Vagina (tissue), 2 donors: ENCODE data around the gene PPARA. TPM values are rescaled to one million over a fixed set of nuclear protein-coding genes. Genes with fewer than 3 reads are reported as not detected.
A peak's percentile ranks its signal among the peaks of the same experiment; 100 is the strongest.

Source experiments
- DNase-seq, 2 donors: peaks; one replicate each; pipeline ENCODE4 v3.0.0-alpha.2; 2017; ENCODE audit errors: extremely low spot score in 2 of 2
- H3K27ac ChIP-seq: fragments of 200-600 bp; sonication (generic); one replicate; pipeline ENCODE4 v1.5.1; 2019
- H3K27me3 ChIP-seq: fragments of 200-600 bp; sonication (generic); one replicate; pipeline ENCODE4 v1.5.1; 2019
- H3K36me3 ChIP-seq, 2 donors: fragments of 200-600 bp; sonication (generic); one replicate each; pipeline ENCODE4 v1.5.1; 2017 to 2019
- H3K4me1 ChIP-seq: fragments of 200-600 bp; sonication (generic); one replicate; pipeline ENCODE4 v1.5.1; 2019
- H3K4me3 ChIP-seq, 2 donors: fragments of 200-600 bp; sonication (generic); 1 replicate in 1 of 2; 2 replicates in 1 of 2; pipeline ENCODE4 v1.5.1; 2016 to 2019
- H3K9me3 ChIP-seq: fragments of 200-600 bp; sonication (generic); one replicate; pipeline ENCODE4 v1.5.1; 2019
- CTCF ChIP-seq, 3 experiments: fragments of 450-650 bp in 2 of 3; fragments of 200-600 bp in 1 of 3; sonication (generic) in 1 of 3; IDR thresholded peaks; one replicate each; pipeline ENCODE4 v1.5.1; 2017 to 2019; ENCODE audit warnings: antibody characterized with exemption in 3 of 3, mild to moderate bottlenecking in 2 of 3, moderate library complexity in 2 of 3
- POLR2A ChIP-seq, 2 donors: fragments of 450-650 bp; IDR thresholded peaks; one replicate each; pipeline ENCODE4 v1.6.1; 2017; ENCODE audit warnings: antibody characterized with exemption in 2 of 2, mild to moderate bottlenecking in 2 of 2, moderate library complexity in 2 of 2
- POLR2AphosphoS5 ChIP-seq, 2 donors: sonication (generic); formaldehyde crosslinking; IDR thresholded peaks; one replicate each; pipeline ENCODE4 v1.9.0; 2017; ENCODE audit warnings: antibody characterized with exemption in 2 of 2, mild to moderate bottlenecking in 2 of 2, low read depth in 1 of 2; ENCODE audit not compliant: insufficient read depth in 1 of 2
- intact Hi-C: fragments of 100-400 bp; cut with DNase I; formaldehyde crosslinking; loops from one replicate; pipeline ENCODE4 v1.15.1; 2023
- total RNA-seq: library from RNA; depleted of rRNA; stranded (reverse); fragments of >200 nt; gene quantifications from one replicate; pipeline ENCODE4 v1.2.3, GENCODE V29; 2016

The PPARA gene
- total RNA-seq, 1 donor from 2014 or later: 13.5 TPM

GRCh38 chr22:46107089-46107664 lies 43.1 kb upstream of the PPARA start:
- Histone ChIP-seq H3K36me3 (peaks cover 0 to 35% of the 10 kb centered on the region in 2 donors), H3K4me3 (peak overlapping the region in 1 of 2 donors; percentile 1), H3K4me1 (peaks cover 98% of the 10 kb centered on the region), H3K9me3 (no peaks in the 10 kb centered on the region), H3K27ac (peak overlapping the region; percentile 80), H3K27me3 (no peaks in the 10 kb centered on the region)
- intact Hi-C loops: no loop called here
- TF ChIP-seq CTCF (IDR thresholded peaks at IDR 0.05): no peak
- peak in 1 of 2 donors; percentile 4 for TF ChIP-seq POLR2AphosphoS5 (IDR thresholded peaks at IDR 0.05; ENCODE audit: insufficient read depth in 1 of 2, low read depth in 1 of 2)
- no peak for TF ChIP-seq POLR2A (IDR thresholded peaks at IDR 0.05)
- no peak for DNase-seq

GRCh38 chr22:46107753-46108563 lies 42.4 kb upstream of the PPARA start:
- H3K4me1 ChIP-seq: peaks cover 98% of the 10 kb centered on the region
- H3K27me3 ChIP-seq: no peaks in the 10 kb centered on the region
- TF ChIP-seq POLR2AphosphoS5 (IDR thresholded peaks at IDR 0.05; ENCODE audit: insufficient read depth in 1 of 2, low read depth in 1 of 2) (peak in 1 of 2 donors; percentile 3), CTCF (IDR thresholded peaks at IDR 0.05) (no peak)
- no peak overlapping the region for H3K4me3 ChIP-seq
- H3K27ac ChIP-seq: peak overlapping the region; percentile 80
- intact Hi-C loops: no loop called here
- no peak for DNase-seq
- no peaks in the 10 kb centered on the region for H3K9me3 ChIP-seq
- peaks cover 0 to 35% of the 10 kb centered on the region in 2 donors for H3K36me3 ChIP-seq

- intact Hi-C loops: no loop called here
- H3K9me3 ChIP-seq: no peaks in the 10 kb centered on the region
- H3K4me1 ChIP-seq: peaks cover 98% of the 10 kb centered on the region
- H3K27ac ChIP-seq: peak overlapping the region; percentile 80
- H3K4me3 ChIP-seq: no peak overlapping the region
- no peak for TF ChIP-seq CTCF (IDR thresholded peaks at IDR 0.05)
- TF ChIP-seq POLR2A (IDR thresholded peaks at IDR 0.05): no peak
- TF ChIP-seq POLR2AphosphoS5 (IDR thresholded peaks at IDR 0.05; ENCODE audit: insufficient read depth in 1 of 2, low read depth in 1 of 2): peak in 1 of 2 donors; percentile 31
- DNase-seq: no peak
- H3K27me3 ChIP-seq: no peaks in the 10 kb centered on the region
- peaks cover 0 to 30% of the 10 kb centered on the region in 2 donors for H3K36me3 ChIP-seq
Observed at GRCh38 chr22:46108564-46109473, 41.5 kb upstream of the PPARA start.

- TF ChIP-seq CTCF (IDR thresholded peaks at IDR 0.05) (no peak), POLR2AphosphoS5 (IDR thresholded peaks at IDR 0.05; ENCODE audit: insufficient read depth in 1 of 2, low read depth in 1 of 2) (no peak), POLR2A (IDR thresholded peaks at IDR 0.05) (no peak)
- no peak for DNase-seq
- intact Hi-C loops: loop anchor here (5.0 kb wide), 1 partner anchor 37 kb away; no protein-coding TSS in a partner anchor
Observed at GRCh38 chr22:46109474-46110003, 40.8 kb upstream of the PPARA start.

More at GRCh38 chr22:46109474-46110003, 40.8 kb upstream of the PPARA start:
- H3K9me3 ChIP-seq: no peaks in the 10 kb centered on the region
- peaks cover 98% of the 10 kb centered on the region for H3K4me1 ChIP-seq
- peaks cover 0 to 30% of the 10 kb centered on the region in 2 donors for H3K36me3 ChIP-seq
- H3K27ac ChIP-seq: peak overlapping the region; percentile 80
- H3K4me3 ChIP-seq: no peak overlapping the region
- no peaks in the 10 kb centered on the region for H3K27me3 ChIP-seq
